Mucosa of descending colon (tissue), 3 donors: ENCODE data around the gene ALKBH6. TPM values are rescaled to one million over a fixed set of nuclear protein-coding genes. Genes with fewer than 3 reads are reported as not detected.

Source experiments
- ATAC-seq: fragments of 200-7000 bp; cut with Tn5 transposase; one replicate; pipeline ENCODE4 v1.9.1; 2020; ENCODE audit warnings: mild to moderate bottlenecking, moderate library complexity
- DNase-seq, 3 donors: peaks; one replicate each; pipeline ENCODE4 v3.0.0-alpha.2; 2020
- H3K36me3 ChIP-seq: fragments of 200-600 bp; one replicate; pipeline ENCODE4 v1.8.0; 2021; ENCODE audit warnings: low read depth, mild to moderate bottlenecking
- H3K4me1 ChIP-seq: fragments of 200-600 bp; one replicate; pipeline ENCODE4 v1.8.0; 2021; ENCODE audit warnings: low read depth, mild to moderate bottlenecking
- H3K4me3 ChIP-seq: fragments of 200-600 bp; one replicate; pipeline ENCODE4 v1.8.0; 2021; ENCODE audit warnings: mild to moderate bottlenecking
- H3K9me3 ChIP-seq: fragments of 200-600 bp; one replicate; pipeline ENCODE4 v1.8.0; 2021; ENCODE audit warnings: mild to moderate bottlenecking
- CTCF ChIP-seq: fragments of 200-600 bp; IDR thresholded peaks from one replicate; pipeline ENCODE4 v1.8.0; 2022; ENCODE audit warnings: antibody characterized with exemption, mild to moderate bottlenecking
- intact Hi-C, 2 donors: fragments of 100-400 bp; cut with DNase I in 1 of 2; cut with micrococcal nuclease in 1 of 2; formaldehyde crosslinking; loops; one replicate each; pipeline versions ENCODE4 v1.11.0 to v1.11.1; 2022; cut with DNase I, micrococcal nuclease
- total RNA-seq, 3 donors: library from RNA; stranded (reverse); fragmentation: NEBNext Ultra II Directional in 2 of 3; extraction: Animal tissue kit (Norgen Biotek cat#: 25700) in 2 of 3; gene quantifications; one replicate each; pipeline versions ENCODE4 v1.2.1 to v1.2.4, GENCODE V29; 2021 to 2023
- donor health status: DM: no; HTN: no; CAD: no; lungs with moderate emphysema.
- donor health status: DM: no; HTN: no; CAD: no.
- donor health status: DM: no; HTN: yes; CAD: no.

ALKBH6 gene
- total RNA-seq, 3 donors from 2014 or later = 20.2 to 24.1 (median 22.0) TPM

- intact Hi-C loops = no loop called here
- H3K4me3 ChIP-seq = no peak overlapping the region
- H3K4me1 ChIP-seq = peaks cover 15% of the 10 kb centered on the region
- ATAC-seq (no peak), DNase-seq (no peak)
- H3K9me3 ChIP-seq = no peaks in the 10 kb centered on the region
- TF ChIP-seq CTCF = no peak
- H3K36me3 ChIP-seq = no peaks in the 10 kb centered on the region
Measured at GRCh38 chr19:35992907-35993765, 20.9 kb downstream of the ALKBH6 start.

- ATAC-seq = no peak
- H3K4me3 ChIP-seq = no peak overlapping the region
- peaks cover 13% of the 10 kb centered on the region for H3K4me1 ChIP-seq
- DNase-seq = no peak
- no peaks in the 10 kb centered on the region for H3K36me3 ChIP-seq
- intact Hi-C loops = no loop called here
- TF ChIP-seq CTCF = no peak
- H3K9me3 ChIP-seq = no peaks in the 10 kb centered on the region
Measured at GRCh38 chr19:35991731-35992450, 22.1 kb downstream of the ALKBH6 start.

GRCh38 chr19:35990771-35991730, 23.0 kb downstream of the ALKBH6 start:
- Histone ChIP-seq H3K9me3 (no peaks in the 10 kb centered on the region), H3K36me3 (no peaks in the 10 kb centered on the region), H3K4me3 (no peak overlapping the region), H3K4me1 (peaks cover 4% of the 10 kb centered on the region)
- intact Hi-C loops = no loop called here
- DNase-seq = no peak
- TF ChIP-seq CTCF = no peak
- ATAC-seq = no peak

GRCh38 chr19:35990156-35990555, 23.9 kb downstream of the ALKBH6 start:
- ATAC-seq = no peak
- no peak for TF ChIP-seq CTCF
- intact Hi-C loops = no loop called here
- DNase-seq = no peak
- Histone ChIP-seq H3K9me3 (no peaks in the 10 kb centered on the region), H3K36me3 (no peaks in the 10 kb centered on the region), H3K4me3 (no peak overlapping the region), H3K4me1 (no peaks in the 10 kb centered on the region)

GRCh38 chr19:35988824-35989223, 25.2 kb downstream of the ALKBH6 start:
- no peak for TF ChIP-seq CTCF
- no peaks in the 10 kb centered on the region for H3K9me3 ChIP-seq
- DNase-seq = no peak
- H3K4me1 ChIP-seq = no peaks in the 10 kb centered on the region
- no peak for ATAC-seq
- no peak overlapping the region for H3K4me3 ChIP-seq
- no peaks in the 10 kb centered on the region for H3K36me3 ChIP-seq
- intact Hi-C loops = no loop called here
